B cell (primary cell): Measurements from ENCODE around the gene LRRC2.

Source experiments
- CTCF ChIP-seq: fragments of 200-600 bp; IDR thresholded peaks from one replicate; pipeline ENCODE4 v1.8.0; 2022; ENCODE audit warnings: antibody characterized with exemption, mild to moderate bottlenecking
- EZH2 ChIP-seq: IDR thresholded peaks from 2 replicates; pipeline ENCODE4 v1.6.1; 2012; ENCODE audit warnings: borderline replicate concordance, low read depth, mild to moderate bottlenecking, moderate library complexity, low read length; ENCODE audit not compliant: insufficient read depth, poor library complexity, severe bottlenecking

- TF ChIP-seq CTCF (no peak), EZH2 (no peak)
These were observed 48.3 kb upstream of the LRRC2 start for GRCh38 chr3:46614431-46614830.
